LHCN-M2 (cell line): ENCODE results near the gene CRMP1. TPM values are rescaled to one million over a fixed set of nuclear protein-coding genes. Genes with fewer than 3 reads are reported as not detected.
A peak's percentile ranks its signal among the peaks of the same experiment; 100 is the strongest.

ENCODE experiments used
- DNase-seq: peaks from one replicate; pipeline ENCODE4 v3.0.0-alpha.2; 2012; ENCODE audit warnings: low read depth
- total RNA-seq: library from RNA; depleted of rRNA; stranded (reverse); fragments of >200 nt; gene quantifications from 2 replicates; pipeline ENCODE4 v1.2.3, GENCODE V29; 2014

The CRMP1 gene
- total RNA-seq, 1 experiment from 2014 or later: 7.3 TPM

DNA sequence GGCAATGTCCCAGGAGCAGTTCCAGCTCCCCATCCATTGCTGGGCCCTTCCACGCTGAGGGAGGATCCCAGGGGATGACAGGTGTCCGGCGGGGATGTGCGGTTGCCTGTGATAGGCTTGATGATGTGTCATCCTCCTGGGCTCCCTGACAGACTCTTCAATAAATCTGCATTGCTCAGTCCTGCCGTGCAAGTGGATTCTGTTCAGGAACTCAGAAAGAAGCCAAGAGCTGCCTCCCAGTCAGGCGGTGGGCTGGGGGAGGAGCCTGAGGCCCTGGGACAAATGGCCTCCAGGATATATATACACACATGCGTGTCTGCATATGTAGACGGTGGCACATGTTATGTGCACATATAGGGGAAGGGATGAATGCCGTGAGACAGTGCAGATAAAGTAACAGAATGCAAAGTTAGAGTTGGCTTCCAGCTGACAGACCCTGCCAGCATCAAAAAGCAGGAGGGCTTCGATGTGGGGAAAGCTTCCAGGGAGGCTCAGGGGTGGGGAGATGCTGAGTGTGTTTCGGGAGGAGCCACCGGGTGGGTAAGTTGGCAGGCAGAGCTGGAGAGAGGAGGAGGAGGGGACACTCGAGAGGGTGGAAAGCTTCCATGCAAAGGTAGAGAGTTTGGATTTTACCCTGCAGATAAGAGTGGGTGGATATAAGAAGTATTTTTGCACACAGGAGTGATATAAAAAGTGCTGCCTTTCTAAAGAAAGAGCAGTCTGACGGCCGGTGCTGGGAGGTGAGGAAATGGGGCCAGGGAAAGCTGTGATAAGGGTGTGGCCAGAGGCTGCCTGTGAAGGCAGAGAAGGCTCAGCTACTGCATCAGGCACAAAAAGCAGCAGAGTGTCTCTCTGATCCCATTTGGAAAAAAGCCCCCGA is 28.5 kb upstream of the CRMP1 start:
- DNase-seq: peak; percentile 54

DNA sequence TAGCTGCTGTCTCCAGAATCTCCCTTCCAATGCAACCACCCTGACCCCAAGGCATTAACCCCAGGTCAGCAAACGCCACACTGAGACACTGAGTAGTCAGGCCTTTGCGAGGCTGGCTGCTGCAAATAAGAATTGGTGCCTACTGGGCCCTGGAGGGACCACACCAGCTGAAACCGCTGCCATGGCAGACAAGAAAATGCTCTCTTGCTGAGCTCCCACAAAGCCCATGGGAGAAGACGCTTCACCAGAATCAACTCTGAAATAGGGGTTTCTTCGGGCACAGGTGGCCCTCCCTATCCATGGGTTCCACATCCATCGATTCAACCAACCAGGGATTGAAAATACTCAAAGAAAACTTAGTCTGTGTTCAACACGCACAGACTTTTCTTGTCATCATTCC is 26.7 kb upstream of the CRMP1 start:
- no peak for DNase-seq

DNA sequence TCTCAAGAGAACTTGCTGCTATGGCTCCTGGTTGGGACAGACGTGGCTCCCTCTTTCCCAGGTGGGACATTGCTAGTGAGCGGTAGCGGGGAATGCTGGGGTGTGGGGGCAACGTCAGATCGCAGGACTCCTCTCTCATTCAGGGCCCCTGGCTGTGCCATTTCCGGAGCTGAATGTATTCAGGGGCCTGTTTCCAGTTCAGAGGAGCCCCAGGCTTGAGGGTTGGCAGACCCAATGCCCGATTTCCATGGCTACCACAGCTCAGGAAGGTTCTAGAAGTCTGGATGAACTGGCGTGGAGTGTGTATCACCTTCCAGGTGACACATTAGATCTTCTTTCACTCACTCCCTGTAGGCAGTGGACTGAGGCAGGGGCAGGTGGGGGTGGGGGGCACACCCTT is 26.2 kb upstream of the CRMP1 start:
- no peak for DNase-seq

DNA sequence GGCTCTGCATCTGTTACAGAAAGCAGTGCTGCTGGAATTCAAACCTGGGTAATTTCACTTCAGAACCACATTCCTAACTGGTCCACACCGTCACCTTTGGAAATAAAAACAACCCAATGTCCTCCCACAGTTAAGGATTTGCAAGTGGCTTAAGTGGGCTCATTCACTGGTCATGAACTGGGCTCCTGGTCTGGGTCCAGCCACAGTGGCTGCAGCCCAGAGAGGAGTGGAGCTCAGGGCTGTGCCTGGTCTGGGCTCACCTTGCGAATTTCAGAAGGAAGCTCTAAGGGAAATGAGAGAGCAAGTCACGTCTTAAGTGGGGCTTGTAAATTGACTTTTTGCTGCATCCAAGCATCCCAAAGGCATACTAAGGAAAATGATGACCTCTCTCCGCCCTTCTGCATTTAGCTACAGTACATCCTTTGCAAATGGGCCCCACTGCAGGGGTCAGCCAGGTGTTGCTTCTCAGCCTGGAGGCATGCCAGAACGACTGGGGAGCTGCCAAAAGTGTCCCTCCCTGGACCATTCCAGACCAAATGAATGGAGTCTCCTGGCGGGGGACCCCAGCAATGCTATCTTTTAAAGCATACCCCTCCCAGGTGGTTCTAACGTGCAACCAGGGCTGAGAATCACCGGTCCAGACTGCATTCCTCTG is 25.6 kb upstream of the CRMP1 start:
- no peak for DNase-seq

- no peak for DNase-seq
These were observed 24.8 kb upstream of the CRMP1 start for GRCh38 chr4:5917672-5918071.

- no peak for DNase-seq
These were observed 23.3 kb upstream of the CRMP1 start for GRCh38 chr4:5916229-5916628.

DNA sequence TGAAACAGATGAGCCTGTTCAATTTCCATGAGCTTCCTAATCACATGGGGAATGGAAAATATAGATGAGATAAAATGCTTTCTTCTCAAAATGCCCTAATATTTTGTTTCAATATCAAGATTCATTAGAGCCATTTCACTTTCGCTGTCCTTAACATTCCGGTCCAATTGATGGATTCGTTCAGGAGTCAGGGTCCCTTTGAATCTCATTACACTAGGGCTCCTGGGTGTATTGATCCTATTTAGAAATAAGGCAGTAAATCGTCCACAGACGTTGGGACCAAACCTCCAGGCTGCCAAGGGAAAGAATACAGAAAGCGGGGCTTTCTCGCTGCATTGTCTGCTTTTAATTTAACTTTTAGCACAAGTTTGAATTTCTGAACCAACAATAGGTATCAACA is 20.6 kb upstream of the CRMP1 start:
- DNase-seq: no peak

GRCh38 chr4:5912614-5913019 is 19.7 kb upstream of the CRMP1 start:
- no peak for DNase-seq

DNA sequence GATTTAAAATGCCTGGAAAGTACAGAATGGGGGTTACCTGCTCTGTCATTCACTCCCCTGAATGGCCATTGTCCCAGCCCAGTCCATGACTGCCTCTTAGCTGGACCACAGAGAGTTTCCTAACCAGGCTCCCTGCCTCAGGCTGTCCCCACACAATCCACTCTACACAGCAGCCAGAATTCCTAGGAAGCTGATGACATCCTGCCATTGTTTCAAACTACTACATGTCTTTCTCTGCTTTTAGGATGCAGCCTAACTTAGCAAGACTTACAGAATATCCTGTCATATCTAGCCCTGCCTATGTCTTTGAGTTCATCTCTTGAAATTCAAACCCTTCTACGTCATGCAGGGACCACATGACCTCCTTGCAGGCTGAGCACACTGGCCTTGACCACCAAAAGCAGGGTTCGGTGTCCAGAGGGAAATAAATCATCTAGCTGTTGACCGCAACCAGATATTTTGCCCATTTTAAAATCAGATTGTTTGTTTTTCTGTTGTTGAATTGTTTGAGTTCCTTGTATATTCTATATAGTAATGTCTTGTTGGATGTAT is 16.1 kb upstream of the CRMP1 start:
- peak; percentile 6 for DNase-seq

- DNase-seq: no peak
These were observed 13.3 kb upstream of the CRMP1 start for GRCh38 chr4:5906191-5906590.

DNA sequence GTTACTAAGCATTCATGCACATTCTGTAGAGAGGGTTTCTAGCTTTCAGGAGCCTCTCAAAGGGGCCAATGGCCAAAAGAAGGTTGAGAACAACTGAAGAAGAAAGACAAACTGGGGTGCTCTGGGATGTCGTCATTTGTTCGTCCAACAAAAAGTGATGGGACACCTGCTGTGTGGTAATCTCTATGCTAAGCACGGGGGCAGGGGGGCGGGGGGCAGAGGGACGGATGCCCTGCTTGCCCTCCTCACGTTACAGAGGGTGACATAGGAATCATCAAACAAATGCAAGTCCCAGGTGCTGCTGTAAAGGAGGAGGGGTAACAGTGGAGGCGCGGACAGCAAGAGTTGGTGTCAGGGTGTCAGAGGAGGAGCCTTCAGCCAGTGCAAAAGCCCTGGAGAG is 12.8 kb upstream of the CRMP1 start:
- no peak for DNase-seq

GRCh38 chr4:5900844-5901243 is 8.0 kb upstream of the CRMP1 start:
- no peak for DNase-seq

DNA sequence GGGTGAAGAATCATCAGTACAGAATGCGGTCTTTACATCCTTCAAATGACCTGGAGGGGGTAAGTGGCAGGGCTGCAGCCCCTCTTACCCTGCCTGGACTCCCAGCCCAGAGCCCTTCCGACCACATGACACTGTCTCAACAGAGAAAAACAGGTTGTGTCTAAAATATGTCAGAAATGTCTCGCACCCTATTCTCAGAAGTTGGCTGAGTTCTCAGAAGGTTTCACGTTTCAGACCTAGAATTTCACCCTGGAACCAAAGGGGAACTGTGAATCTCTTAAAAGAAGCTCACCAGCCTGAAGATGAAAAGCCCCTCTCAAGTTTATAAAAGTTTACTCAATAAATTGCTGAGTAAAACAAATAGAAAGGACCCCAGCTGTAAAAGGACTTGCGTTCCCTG is 7.0 kb upstream of the CRMP1 start:
- no peak for DNase-seq

GRCh38 chr4:5899396-5899795 is 6.5 kb upstream of the CRMP1 start:
- DNase-seq: peak; percentile 48

DNA sequence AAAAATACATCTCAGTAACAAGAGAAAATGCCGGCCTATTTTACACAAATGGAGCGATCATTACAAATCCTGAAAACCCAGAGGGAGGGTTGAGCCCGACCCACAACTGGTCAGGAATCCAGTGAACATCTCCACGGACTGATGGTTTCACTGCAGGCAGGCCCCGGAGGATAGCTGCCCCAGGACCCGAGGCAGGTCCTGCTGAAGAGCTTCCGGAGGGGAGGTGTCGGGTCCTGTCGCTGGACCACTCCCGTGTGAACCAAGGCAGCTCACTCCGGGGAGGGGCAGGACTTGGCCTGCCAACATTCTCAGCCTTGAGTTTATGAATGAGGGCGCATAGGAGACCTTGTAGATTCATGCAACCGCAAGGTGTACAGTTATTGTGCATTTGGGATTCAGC is 4.8 kb upstream of the CRMP1 start:
- DNase-seq: no peak

DNA sequence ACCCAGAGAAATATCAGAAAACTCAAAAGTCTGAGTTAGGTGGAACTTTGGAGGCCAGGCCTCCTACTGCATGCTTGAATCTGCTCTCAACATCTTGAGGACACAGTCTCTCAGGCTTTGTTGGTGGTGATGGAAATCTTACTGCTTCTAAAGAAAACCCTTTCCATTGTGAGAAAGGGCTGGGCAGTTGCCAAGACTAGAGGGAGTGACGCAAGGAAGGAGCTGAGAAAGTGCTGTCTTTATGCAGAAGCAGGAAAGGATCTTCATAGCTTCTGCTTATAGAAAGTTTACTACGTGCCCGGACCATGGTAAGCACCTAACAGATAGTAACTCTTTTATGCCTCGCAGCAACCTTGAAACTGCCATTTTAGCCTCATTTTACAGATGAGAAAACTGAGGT is 2.4 kb upstream of the CRMP1 start:
- DNase-seq: no peak

DNA sequence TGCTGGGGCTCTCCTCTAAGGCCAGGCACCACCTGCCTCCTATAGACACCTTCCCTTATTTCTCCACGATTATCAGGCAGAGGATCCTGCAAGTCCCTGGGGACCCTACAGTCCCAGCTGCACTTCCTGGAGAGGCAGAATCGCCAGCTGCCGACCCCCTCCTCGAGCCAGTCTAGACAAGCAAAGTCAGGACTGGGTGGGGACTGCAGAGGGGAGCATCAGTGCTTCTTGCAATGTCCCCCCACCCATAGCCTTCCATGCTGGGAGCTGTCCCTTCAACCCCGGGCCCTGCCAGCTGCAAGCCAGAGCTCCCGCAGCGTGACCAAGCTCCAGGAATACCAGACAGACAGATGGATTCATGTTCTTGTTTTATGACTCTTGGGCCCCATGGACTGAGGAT is 1.4 kb upstream of the CRMP1 start:
- DNase-seq: no peak

GRCh38 chr4:5893591-5893990 is 705 bp upstream of the CRMP1 start:
- no peak for DNase-seq

GRCh38 chr4:5892323-5893003 is 423 bp downstream of the CRMP1 start:
- no peak for DNase-seq

DNA sequence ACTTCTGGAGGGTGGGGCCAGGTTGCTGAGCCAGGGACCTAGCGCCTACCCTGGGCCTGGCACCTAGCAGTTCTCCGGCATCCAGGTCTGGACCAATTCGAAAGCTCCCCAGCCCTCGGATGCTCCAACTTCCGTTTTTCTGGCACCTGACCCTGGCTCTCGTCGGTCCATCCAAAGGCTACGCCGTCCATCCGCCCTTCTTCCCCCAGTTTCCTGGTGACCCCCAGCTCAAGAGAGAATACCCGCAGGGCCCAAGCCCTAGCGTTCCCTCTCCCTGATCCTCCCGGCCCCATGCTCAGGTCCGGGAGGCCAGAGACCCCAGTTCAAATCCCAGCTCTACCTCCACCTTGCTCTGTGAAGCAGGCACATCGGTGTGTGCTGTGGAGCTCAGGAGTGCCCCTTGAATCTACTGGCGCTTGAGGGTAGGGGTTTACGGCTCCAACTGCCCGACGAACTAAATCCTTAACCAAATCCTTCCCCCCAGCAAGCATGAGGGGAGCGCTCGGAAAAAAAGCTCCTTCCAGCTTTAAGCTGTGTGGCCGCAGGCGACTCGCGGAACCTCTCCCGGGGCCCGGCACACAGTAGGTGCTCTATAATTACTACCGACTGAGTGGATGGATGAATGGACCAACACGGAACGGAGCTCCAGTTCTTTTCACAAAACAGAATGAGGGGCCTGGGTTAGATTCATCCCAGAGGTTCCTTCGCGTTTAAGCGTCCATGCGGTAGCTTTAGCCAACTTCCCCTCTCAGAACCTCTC is 1.1 kb downstream of the CRMP1 start:
- no peak for DNase-seq

DNA sequence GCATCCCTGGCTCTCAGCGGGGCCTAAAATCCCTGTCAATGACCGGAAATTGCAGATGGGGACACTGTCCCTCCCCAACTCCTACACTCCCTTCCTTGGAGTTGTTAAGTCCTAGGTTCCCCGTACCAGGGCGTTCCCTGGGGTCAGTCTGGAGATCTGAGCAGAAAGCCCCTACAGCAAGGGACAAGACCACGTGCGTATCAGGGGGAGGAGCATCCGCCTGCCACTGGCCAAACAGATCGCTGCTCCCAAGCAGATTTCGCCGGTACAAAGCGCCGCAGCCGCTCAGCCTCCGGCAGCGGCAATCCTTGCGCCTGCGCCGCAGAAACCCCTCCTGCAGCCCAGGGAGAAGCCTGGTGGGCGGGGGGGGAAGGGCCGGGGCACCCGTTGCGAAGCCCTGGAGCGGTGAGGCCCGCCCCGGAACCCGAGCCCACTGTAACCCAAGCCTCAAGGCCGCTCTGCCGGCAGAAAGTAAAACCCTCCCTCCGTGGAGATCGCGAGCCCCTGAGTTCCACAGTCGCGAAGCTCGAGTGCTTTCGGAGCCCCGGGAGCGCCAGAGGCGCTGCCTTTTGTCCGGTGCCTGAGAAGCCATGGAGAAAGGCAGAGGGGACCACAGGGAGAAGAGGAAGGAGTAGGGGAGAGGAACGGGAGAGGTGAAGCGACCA is 2.7 kb downstream of the CRMP1 start:
- DNase-seq: peak; percentile 15
